HUDEP-2 (cell line): ENCODE measurements around the gene NUP93.
"Not testable (repeated sequence)": the region's sequence is repeated elsewhere in the genome, so short reads cannot be mapped to it uniquely, and the experiment has no call there.

Source experiments
- DNase-seq, 76 experiments: peaks; one replicate each; lab custom pipeline; 2025; ENCODE audit not compliant: unreplicated experiment in 76 of 76; lab: John Stamatoyannopoulos, UW

Gene NUP93

DNA sequence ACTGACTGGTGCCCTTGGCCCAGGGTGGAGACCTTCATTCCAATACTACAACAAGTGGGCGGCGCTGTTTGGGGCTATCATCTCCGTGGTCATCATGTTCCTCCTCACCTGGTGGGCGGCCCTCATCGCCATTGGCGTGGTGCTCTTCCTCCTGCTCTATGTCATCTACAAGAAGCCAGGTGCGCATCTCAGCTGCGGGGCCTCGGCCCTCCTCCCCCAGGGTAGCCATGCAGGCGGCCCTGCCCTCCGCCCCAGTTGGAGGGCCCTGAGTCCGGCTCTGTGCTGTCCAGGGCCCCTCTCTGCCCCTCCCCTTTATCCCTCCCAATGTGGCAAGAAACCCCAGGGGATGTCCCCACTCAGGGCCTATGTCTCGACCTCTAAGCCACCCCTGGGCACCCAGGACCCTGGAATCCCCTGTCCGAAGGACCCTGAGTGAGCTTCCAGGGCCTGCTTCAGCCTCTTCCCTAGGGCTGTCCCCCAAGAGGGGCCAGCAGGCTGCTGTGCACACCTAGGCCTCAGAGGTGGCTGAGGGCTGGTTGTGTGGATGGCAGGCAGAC lies 154.2 kb downstream of the NUP93 start:
- DNase-seq: no peak

DNA sequence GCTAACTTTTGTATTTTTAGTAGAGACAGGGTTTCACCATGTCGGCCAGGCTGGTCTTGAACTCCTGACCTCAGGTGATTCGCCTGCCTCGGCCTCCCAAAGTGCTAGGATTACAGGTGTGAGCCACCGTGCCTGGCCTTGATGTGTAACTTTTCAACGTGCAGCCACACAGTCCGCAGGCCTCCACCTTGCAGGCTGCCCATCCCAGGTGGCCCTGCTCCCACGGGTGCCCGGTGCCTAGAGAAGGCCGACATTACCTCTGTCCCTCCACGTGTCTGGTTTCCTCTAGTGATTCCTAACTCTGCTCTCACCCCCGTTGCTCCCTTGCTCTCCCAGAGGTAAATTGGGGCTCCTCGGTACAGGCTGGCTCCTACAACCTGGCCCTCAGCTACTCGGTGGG lies 155.0 kb downstream of the NUP93 start:
- not testable (repeated sequence) for DNase-seq

DNA sequence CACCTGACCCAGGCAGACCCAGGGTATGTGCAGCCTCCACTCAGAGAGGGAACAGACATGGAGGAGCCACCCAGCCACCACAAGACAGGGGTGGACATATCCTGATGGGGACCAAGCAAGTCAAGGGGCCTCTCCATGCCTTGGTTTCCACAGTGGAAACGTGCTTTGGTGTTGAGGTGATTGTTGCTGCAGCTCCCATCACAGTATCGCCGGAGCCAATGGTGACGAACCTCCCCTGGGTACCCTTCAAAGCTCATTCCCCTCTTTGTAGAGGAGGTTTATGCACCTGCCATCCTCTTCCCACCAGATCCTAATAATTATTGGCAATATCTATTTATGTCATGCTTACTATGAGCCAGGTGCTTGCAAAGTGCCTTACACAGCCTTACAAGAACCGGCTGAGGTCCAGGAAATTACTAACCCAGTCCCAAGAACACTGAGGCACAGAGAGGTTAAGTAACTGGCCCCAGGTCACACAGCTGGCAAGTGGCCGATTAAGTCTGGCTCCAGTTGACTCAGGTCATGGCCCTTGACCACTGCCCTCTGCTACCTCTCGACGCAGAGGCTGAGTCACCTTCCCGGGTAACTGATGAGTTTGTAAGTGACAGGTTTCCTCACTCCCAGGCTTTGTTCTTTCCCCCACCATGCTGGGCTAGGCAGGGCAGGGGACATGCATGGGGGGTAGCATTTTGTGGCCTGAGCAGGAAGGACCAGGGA lies 155.7 kb downstream of the NUP93 start:
- DNase-seq: no peak

DNA sequence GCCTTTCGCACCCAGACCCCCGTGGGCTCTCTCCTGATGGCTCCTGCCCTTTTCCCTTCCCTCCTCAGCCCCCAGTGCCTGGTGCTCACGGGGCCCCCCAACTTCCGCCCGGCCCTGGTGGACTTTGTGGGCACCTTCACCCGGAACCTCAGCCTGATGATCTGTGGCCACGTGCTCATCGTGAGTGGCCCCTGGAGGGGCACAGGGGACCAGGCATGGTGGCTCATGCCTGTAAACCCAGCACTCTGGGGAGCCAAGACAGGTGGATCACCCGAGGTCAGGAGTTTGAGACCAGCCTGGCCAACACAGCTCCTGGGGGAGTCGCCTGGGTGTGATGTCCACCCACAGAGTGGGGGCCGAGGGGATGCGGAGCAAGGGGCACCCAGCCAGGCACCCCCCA lies 156.4 kb downstream of the NUP93 start:
- DNase-seq: no peak

DNA sequence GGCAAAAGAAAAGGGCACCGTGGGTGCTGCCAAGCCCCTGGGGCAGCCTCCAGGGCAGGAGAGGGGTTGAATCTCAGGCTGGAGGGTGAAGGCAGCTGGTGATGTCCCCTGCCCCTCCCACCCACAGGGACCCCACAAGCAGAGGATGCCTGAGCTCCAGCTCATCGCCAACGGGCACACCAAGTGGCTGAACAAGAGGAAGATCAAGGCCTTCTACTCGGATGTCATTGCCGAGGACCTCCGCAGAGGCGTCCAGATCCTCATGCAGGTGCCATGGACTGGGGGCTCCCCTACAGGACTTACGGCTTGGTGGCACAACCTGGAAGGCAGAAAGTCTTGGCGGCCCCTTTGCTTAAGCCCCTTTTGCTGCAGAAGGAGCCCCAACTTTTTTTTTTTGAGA lies 156.9 kb downstream of the NUP93 start:
- DNase-seq: no peak

DNA sequence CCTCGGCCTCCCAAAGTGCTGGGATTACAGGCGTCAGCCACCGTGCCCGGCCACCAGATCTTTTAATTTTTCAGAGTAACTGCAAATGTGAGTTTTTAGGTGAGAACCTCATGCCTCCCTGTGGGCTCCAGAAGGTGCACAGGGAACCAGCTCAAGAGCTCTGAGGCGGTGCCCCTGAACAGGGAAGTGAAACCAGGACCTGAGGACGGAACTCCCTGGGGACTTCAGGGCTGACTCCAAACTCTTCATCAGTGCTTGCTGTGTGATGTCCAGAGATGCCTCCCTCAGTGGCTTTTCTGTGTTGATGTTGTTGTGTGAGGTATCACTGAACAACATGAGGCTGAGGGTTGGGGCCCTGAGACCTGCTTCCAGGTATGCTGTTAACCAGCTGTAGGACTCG lies 158.9 kb downstream of the NUP93 start:
- DNase-seq: no peak

DNA sequence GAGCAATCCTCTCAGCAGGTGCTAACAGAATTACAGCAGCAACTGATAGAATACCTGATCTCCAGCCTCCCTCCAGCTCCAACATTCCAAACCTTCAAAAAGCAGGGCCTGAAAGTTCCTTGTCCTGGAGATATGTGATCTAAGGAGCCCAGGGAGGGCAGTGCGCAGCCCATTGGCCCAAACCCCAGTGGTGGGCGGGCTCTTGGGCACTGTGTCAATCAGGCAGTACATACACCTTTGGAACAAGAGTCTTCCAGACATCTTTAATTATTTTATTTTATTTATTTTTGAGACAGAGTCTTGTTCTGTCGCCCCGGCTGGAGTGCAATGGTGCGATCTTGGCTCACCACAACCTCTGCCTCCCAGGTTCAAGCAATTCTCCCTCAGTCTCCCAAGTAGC lies 159.3 kb downstream of the NUP93 start:
- DNase-seq: no peak

DNA sequence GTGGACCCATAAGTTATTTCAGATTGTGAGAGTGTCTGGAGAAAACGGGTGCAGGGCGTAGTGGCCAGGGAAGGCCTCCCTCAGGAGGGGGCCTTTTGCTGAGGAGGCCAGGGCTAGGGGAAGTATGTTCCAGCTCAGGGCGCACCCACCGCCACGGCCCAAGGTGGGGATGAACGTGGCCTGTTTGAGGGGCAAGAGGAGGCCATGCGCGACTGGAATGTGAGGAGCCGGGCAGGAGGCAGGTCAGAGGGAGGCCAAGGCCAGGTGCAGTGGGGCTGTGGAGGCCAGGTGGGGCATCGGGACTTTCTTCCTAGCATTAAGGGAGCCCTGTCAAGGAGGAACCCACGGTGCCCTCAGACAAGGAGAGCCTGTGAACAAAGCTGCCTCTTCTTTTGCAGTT lies 161.8 kb downstream of the NUP93 start:
- DNase-seq: no peak

DNA sequence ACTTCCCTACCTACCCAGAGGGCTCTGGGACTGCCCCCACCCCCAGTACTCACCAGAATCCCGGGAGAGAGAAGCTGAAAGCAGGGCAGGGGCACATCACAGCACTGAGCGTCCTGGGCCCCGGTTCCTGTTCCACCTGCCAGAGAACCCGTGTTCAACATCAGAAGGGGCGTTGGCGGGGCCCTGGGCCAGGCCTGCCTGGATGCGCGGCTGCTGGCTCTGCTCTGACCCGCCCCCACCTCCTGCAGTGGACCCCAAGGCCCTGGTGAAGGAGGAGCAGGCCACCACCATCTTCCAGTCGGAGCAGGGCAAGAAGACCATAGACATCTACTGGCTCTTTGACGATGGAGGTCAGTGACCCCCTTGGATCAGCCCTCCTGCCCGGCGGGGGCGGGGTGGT lies 162.8 kb downstream of the NUP93 start:
- DNase-seq: no peak

DNA sequence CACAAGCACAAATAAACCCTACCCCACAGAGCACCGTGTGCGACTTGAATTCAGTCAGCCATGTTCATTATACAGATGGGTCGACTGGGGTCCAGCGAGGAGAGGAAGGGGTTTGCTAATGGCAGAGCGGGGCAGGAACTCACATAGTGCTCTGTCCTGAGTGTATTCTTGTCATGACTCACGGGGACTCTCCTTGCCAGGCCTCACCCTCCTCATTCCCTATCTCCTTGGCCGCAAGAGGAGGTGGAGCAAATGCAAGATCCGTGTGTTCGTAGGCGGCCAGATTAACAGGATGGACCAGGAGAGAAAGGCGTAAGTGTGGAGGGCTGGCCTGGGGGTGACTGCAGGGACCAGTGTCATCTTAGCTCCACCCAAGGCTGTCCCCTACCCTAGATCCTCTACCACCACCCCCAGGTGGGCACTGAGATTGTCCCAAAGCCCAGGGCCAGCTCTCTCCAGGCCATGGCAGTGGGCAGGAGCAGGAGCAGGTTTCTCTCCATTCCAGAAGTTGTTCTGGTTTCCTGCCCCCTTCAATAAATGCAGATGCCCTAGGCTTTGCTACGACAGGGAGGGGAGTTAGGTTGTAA lies 164.5 kb downstream of the NUP93 start:
- DNase-seq: no peak

DNA sequence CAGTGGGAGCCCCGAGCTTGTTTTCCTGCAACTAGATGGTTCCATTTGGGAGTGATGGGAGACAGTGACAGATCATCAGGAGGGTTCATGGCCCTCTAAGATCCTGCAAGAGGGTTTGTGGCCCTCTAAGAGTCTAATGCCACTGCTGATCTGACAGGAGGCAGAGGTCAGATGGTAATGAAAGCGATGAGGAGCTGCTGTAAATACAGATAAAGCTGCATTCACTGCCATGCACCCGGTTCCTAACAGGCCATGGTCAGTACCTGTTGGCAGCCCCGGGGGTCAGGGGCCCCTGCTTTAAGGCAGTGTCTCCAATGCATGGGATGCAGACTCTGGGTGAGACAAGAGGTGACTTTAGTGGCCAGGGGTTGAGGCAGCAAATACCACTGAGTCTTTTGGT lies 165.9 kb downstream of the NUP93 start:
- DNase-seq: no peak

DNA sequence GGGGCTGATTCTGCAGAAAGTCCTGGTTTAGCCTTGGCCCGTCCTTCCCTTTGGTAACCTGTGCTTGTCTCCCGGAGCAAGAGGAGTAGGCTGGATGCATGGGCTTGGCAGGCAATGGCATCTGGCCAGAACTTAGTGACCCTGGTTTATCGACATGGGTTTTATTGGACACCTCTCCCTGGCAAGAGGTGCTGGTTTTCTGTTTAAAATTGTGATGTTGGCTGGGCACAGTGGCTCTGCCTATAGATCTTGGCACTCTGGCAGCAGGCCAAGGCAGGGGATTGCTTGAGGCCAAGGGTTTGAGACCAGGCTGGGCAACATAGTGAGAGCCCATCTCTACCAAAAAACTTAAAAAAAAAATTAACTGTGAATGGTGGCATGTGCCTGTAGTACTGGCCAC lies 166.3 kb downstream of the NUP93 start:
- DNase-seq: no peak

DNA sequence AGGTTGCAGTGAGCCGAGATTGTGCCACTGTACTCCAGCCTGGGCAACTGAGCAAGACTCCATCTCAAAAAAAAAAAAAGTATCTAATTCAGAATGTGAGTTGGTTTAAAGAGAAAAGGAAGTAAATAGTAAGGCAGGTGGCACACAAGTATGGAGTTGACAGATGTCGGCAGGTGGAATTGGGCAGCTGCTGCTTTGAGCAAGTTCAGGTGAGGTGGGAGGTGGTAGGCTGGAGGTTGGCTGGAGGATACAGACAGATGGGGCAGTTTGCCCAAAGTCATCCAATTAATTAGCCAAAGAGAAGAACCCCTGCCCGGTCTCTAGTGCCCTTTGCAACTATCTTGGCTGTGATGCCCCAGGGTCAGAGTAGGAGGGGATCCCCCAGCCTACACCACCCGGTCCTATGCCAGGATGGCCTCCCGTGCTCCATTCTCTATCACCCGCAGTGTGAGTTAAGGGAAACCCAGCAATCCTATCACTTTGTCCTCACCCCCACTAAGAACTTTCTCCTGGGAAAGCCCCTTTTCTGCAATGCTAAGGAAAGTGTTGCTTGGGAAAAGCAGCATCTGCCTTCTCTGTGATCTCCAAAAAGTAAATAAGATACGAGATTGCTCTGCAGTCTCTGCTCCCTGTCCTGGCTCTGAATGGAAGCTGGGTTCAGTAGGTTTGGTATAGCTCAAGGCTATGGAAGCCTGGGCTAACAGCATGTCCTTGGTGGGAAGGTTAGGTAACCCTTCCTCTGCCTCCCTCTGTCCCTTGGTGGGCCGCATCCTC lies 167.3 kb downstream of the NUP93 start:
- no peak for DNase-seq

DNA sequence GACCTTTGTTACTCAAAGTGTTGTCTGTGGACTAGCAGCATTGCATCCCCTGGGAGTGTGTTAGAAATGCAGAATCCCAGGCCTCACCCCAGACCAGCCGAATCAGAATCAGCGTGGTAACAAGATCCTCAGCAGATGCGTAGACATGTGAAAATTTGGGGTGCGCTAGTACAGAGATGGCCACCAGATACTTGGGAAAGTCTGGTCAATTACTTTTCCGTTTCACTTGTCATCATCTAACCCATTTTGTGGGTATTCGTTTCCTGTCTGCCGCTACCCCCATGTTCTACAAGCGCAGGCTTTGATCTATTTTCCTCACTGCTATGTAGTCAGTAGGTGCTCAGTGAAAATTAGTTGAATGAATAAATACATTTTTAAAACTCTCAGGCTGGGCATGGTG lies 168.9 kb downstream of the NUP93 start:
- DNase-seq: no peak
